Fibroblast of pulmonary artery (primary cell): Measurements from ENCODE around the gene OTOR.

Source experiments
- DNase-seq: peaks from one replicate; pipeline ENCODE4 v3.0.0-alpha.2; 2010; ENCODE audit warnings: low read depth
- H3K4me3 ChIP-seq: replicated peaks from 2 replicates; pipeline ENCODE4 v1.5.1; 2011; ENCODE audit warnings: low read depth, mild to moderate bottlenecking, control low read depth, low read length, moderate library complexity
- CTCF ChIP-seq: IDR thresholded peaks from 2 replicates; pipeline ENCODE4 v1.5.1; 2011; ENCODE audit warnings: mild to moderate bottlenecking, control low read depth, low read length, inconsistent platforms; ENCODE audit errors: missing control alignments

The OTOR gene

GRCh38 chr20:16748308-16748900 lies at the start of gene OTOR:
TSS of gene OTOR (plus strand) at chr20:16748358. CDS start at chr20:16748402, 44 bp downstream.
- TF ChIP-seq CTCF: no peak
- no peak for DNase-seq
- H3K4me3 ChIP-seq: no peak within 1 kb of the TSS

- no peak for TF ChIP-seq CTCF
- H3K4me3 ChIP-seq: no peak overlapping the region
These were observed 48.9 kb upstream of the OTOR start for GRCh38 chr20:16699293-16699692.

GRCh38 chr20:16701296-16701695 lies 46.9 kb upstream of the OTOR start:
- peak; percentile 1 for DNase-seq
- peak; percentile 22 for TF ChIP-seq CTCF

More at GRCh38 chr20:16699293-16699692, 48.9 kb upstream of the OTOR start:
- DNase-seq: no peak

GRCh38 chr20:16703570-16703969 lies 44.6 kb upstream of the OTOR start:
- no peak for DNase-seq
- no peak overlapping the region for H3K4me3 ChIP-seq
- no peak for TF ChIP-seq CTCF

More at GRCh38 chr20:16701296-16701695, 46.9 kb upstream of the OTOR start:
- H3K4me3 ChIP-seq: no peak overlapping the region

GRCh38 chr20:16707674-16708073 lies 40.5 kb upstream of the OTOR start:
- TF ChIP-seq CTCF: no peak
- no peak for DNase-seq
- no peak overlapping the region for H3K4me3 ChIP-seq

GRCh38 chr20:16708602-16709001 lies 39.6 kb upstream of the OTOR start:
- no peak overlapping the region for H3K4me3 ChIP-seq
- no peak for TF ChIP-seq CTCF
- no peak for DNase-seq

- H3K4me3 ChIP-seq: no peak overlapping the region
- no peak for TF ChIP-seq CTCF
- no peak for DNase-seq
These were observed 39.1 kb upstream of the OTOR start for GRCh38 chr20:16709017-16709416.
